Measurements from ENCODE around the gene ITPR1.

Gene ITPR1

DNA sequence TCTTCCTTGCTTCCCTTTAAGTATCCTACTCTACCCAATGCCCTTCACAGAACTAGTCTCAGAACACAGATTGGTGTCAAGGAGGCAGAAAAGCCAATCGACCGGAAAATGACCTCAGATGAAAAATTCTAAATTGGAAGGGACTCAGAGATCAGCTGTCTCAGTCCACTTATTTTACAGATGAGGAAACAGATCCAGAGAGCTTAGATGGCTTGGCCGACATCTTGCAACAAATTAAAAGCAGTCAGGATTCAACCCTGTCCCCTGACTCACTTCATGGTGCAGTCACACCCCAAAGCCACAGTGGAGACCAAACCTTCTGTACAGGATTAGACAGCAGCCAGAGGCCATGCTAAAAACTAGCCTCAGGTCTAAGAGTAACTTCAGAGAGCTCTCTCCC lies 316.8 kb downstream of the ITPR1 start:
- Histone ChIP-seq H3K4me2 (ENCODE audit: low read length) (no peak overlapping the region), H3K27me3 (ENCODE audit: insufficient read depth, low read length, poor library complexity) (no peaks in the 10 kb centered on the region), H3K4ac (ENCODE audit: low read depth, low read length) (no peak overlapping the region), H2AK5ac (ENCODE audit: low read length) (no peak overlapping the region), H3K4me1 (ENCODE audit: control insufficient read depth, low read depth, low read length) (peaks cover 2% of the 10 kb centered on the region), H4K5ac (ENCODE audit: low read length) (no peak overlapping the region), H3K79me2 (ENCODE audit: control insufficient read depth, insufficient read depth, low read length) (no peaks in the 10 kb centered on the region), H3K27ac (ENCODE audit: low read depth, low read length) (no peak overlapping the region), H4K8ac (ENCODE audit: low read depth, low read length) (no peak overlapping the region), H2BK120ac (ENCODE audit: low read depth, low read length) (no peak overlapping the region), H3K36me3 (ENCODE audit: control insufficient read depth, insufficient read depth, low read length) (no peaks in the 10 kb centered on the region), H2BK15ac (replicated peaks; ENCODE audit: low read depth) (no peak overlapping the region), H3K18ac (ENCODE audit: low read length) (no peak overlapping the region), H2BK5ac (ENCODE audit: low read length) (no peak overlapping the region), H3K56ac (ENCODE audit: low read length) (no peak overlapping the region), H3K4me3 (ENCODE audit: low read length) (no peak overlapping the region), H3K79me1 (ENCODE audit: low read length) (no peaks in the 10 kb centered on the region), H3K9ac (ENCODE audit: low read length) (no peak overlapping the region), H3K23ac (ENCODE audit: low read length) (no peak overlapping the region)
- no CpG with 5 or more reads among the region's 3 CpGs for WGBS (ENCODE audit: extremely low coverage, insufficient coverage, low lambda C conversion rate)
- no peak for DNase-seq

GRCh38 chr3:4812591-4812990 lies 319.4 kb downstream of the ITPR1 start:
- WGBS (ENCODE audit: extremely low coverage, insufficient coverage, low lambda C conversion rate) = no CpG with 5 or more reads among the region's 5 CpGs
- H3K27ac ChIP-seq (ENCODE audit: low read depth, low read length) = no peak overlapping the region

DNA sequence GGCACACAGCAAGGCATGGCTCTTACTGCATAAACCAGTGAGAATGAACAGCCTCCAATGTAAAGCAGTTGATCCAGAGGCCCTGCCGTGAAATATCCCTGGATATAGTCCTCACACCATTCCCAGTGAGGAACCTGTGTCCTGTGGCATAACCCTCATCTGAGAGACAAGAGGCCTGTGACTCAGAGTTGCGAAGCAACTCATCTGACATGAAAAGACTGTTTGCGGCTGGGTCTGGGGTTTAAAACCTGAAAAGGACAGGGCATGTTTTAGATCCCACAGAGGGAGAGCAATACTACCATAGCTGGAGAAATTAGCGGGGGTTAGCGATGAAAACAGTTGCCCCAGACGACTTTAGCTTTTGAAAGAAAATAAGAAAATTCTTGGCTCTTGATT lies 320.8 kb downstream of the ITPR1 start:
- Histone ChIP-seq H3K4me1 (ENCODE audit: control insufficient read depth, low read depth, low read length) (peaks cover 2% of the 10 kb centered on the region), H3K9ac (ENCODE audit: low read length) (no peak overlapping the region), H3K4me3 (ENCODE audit: low read length) (no peak overlapping the region), H2BK5ac (ENCODE audit: low read length) (no peak overlapping the region), H3K79me1 (ENCODE audit: low read length) (no peaks in the 10 kb centered on the region), H3K4me2 (ENCODE audit: low read length) (no peak overlapping the region), H3K79me2 (ENCODE audit: control insufficient read depth, insufficient read depth, low read length) (no peaks in the 10 kb centered on the region), H2AK5ac (ENCODE audit: low read length) (no peak overlapping the region), H3K56ac (ENCODE audit: low read length) (no peak overlapping the region), H3K4ac (ENCODE audit: low read depth, low read length) (peak overlapping the region; percentile 21), H3K18ac (ENCODE audit: low read length) (no peak overlapping the region), H3K36me3 (ENCODE audit: control insufficient read depth, insufficient read depth, low read length) (no peaks in the 10 kb centered on the region), H2BK120ac (ENCODE audit: low read depth, low read length) (no peak overlapping the region), H4K8ac (ENCODE audit: low read depth, low read length) (no peak overlapping the region), H3K27me3 (ENCODE audit: insufficient read depth, low read length, poor library complexity) (no peaks in the 10 kb centered on the region), H3K27ac (ENCODE audit: low read depth, low read length) (no peak overlapping the region), H2BK15ac (replicated peaks; ENCODE audit: low read depth) (no peak overlapping the region), H3K23ac (ENCODE audit: low read length) (no peak overlapping the region), H4K5ac (ENCODE audit: low read length) (no peak overlapping the region)
- no peak for DNase-seq
- WGBS (ENCODE audit: extremely low coverage, insufficient coverage, low lambda C conversion rate) = no CpG with 5 or more reads among the region's 6 CpGs

More at GRCh38 chr3:4812591-4812990, 319.4 kb downstream of the ITPR1 start:
- no peak overlapping the region for H2BK15ac ChIP-seq (replicated peaks; ENCODE audit: low read depth)
- no peak overlapping the region for H4K8ac ChIP-seq (ENCODE audit: low read depth, low read length)
- no peaks in the 10 kb centered on the region for H3K79me2 ChIP-seq (ENCODE audit: control insufficient read depth, insufficient read depth, low read length)
- H3K23ac ChIP-seq (ENCODE audit: low read length) = no peak overlapping the region
- H3K36me3 ChIP-seq (ENCODE audit: control insufficient read depth, insufficient read depth, low read length) = no peaks in the 10 kb centered on the region
- H3K9ac ChIP-seq (ENCODE audit: low read length) = no peak overlapping the region
- DNase-seq = no peak
- no peak overlapping the region for H3K4me2 ChIP-seq (ENCODE audit: low read length)
- no peak overlapping the region for H3K4ac ChIP-seq (ENCODE audit: low read depth, low read length)
- peaks cover 2% of the 10 kb centered on the region for H3K4me1 ChIP-seq (ENCODE audit: control insufficient read depth, low read depth, low read length)
- H3K18ac ChIP-seq (ENCODE audit: low read length) = no peak overlapping the region
- H2BK120ac ChIP-seq (ENCODE audit: low read depth, low read length) = no peak overlapping the region
- H3K4me3 ChIP-seq (ENCODE audit: low read length) = no peak overlapping the region
- H2BK5ac ChIP-seq (ENCODE audit: low read length) = no peak overlapping the region
- no peaks in the 10 kb centered on the region for H3K27me3 ChIP-seq (ENCODE audit: insufficient read depth, low read length, poor library complexity)
- H4K5ac ChIP-seq (ENCODE audit: low read length) = no peak overlapping the region
- no peak overlapping the region for H3K56ac ChIP-seq (ENCODE audit: low read length)
- no peaks in the 10 kb centered on the region for H3K79me1 ChIP-seq (ENCODE audit: low read length)
- H2AK5ac ChIP-seq (ENCODE audit: low read length) = no peak overlapping the region

DNA sequence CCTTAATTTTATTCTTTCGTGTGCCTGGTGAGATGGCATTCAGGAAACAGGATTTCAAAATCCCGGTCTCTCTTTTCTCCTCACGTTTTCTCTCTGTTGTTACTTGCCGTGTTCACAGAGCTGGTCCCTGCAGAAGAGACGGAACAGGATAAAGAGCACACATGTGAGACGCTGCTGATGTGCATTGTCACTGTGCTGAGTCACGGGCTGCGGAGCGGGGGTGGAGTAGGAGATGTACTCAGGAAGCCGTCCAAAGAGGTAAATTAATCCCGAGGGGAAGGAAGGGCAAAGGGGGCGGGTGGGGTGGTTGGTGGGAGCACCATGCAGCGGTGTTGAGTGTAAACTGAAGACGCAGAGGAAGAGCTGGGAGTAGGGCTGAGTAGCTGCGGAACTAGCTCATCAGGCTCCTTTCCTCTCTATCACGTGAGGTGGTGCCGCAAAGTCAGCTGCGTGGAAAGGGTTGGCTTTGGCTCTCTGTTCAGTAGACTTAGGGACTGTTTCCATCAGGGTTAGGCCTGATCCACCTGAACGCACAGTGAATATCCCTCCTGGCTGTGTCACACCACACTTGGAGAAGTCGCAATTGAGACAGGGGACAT lies 321.3 kb downstream of the ITPR1 start:
- Histone ChIP-seq H3K9ac (ENCODE audit: low read length) (no peak overlapping the region), H3K4me1 (ENCODE audit: control insufficient read depth, low read depth, low read length) (peaks cover 2% of the 10 kb centered on the region), H3K23ac (ENCODE audit: low read length) (no peak overlapping the region), H3K79me1 (ENCODE audit: low read length) (no peaks in the 10 kb centered on the region), H3K36me3 (ENCODE audit: control insufficient read depth, insufficient read depth, low read length) (no peaks in the 10 kb centered on the region), H3K4me3 (ENCODE audit: low read length) (no peak overlapping the region), H4K5ac (ENCODE audit: low read length) (no peak overlapping the region), H2AK5ac (ENCODE audit: low read length) (no peak overlapping the region), H3K27ac (ENCODE audit: low read depth, low read length) (no peak overlapping the region), H2BK120ac (ENCODE audit: low read depth, low read length) (no peak overlapping the region), H3K56ac (ENCODE audit: low read length) (peak overlapping the region; percentile 58), H3K18ac (ENCODE audit: low read length) (no peak overlapping the region), H4K8ac (ENCODE audit: low read depth, low read length) (no peak overlapping the region), H3K79me2 (ENCODE audit: control insufficient read depth, insufficient read depth, low read length) (no peaks in the 10 kb centered on the region), H3K27me3 (ENCODE audit: insufficient read depth, low read length, poor library complexity) (no peaks in the 10 kb centered on the region), H3K4me2 (ENCODE audit: low read length) (no peak overlapping the region), H3K4ac (ENCODE audit: low read depth, low read length) (no peak overlapping the region), H2BK15ac (replicated peaks; ENCODE audit: low read depth) (no peak overlapping the region), H2BK5ac (ENCODE audit: low read length) (no peak overlapping the region)
- peak; percentile 44 for DNase-seq
- no CpG with 5 or more reads among the region's 20 CpGs for WGBS (ENCODE audit: extremely low coverage, insufficient coverage, low lambda C conversion rate)

- H3K27ac ChIP-seq (ENCODE audit: low read depth, low read length) = no peak overlapping the region
Measured at GRCh38 chr3:4814904-4815574, 321.9 kb downstream of the ITPR1 start.

GRCh38 chr3:4816306-4816705 lies 323.2 kb downstream of the ITPR1 start:
- Histone ChIP-seq H3K4me3 (ENCODE audit: low read length) (no peak overlapping the region), H3K4me2 (ENCODE audit: low read length) (no peak overlapping the region), H3K9ac (ENCODE audit: low read length) (no peak overlapping the region), H3K79me2 (ENCODE audit: control insufficient read depth, insufficient read depth, low read length) (no peaks in the 10 kb centered on the region), H4K8ac (ENCODE audit: low read depth, low read length) (no peak overlapping the region), H3K23ac (ENCODE audit: low read length) (no peak overlapping the region), H3K18ac (ENCODE audit: low read length) (no peak overlapping the region), H4K5ac (ENCODE audit: low read length) (no peak overlapping the region), H2AK5ac (ENCODE audit: low read length) (no peak overlapping the region), H2BK15ac (replicated peaks; ENCODE audit: low read depth) (no peak overlapping the region), H3K56ac (ENCODE audit: low read length) (no peak overlapping the region), H3K79me1 (ENCODE audit: low read length) (no peaks in the 10 kb centered on the region), H3K36me3 (ENCODE audit: control insufficient read depth, insufficient read depth, low read length) (no peaks in the 10 kb centered on the region), H3K4me1 (ENCODE audit: control insufficient read depth, low read depth, low read length) (peaks cover 4% of the 10 kb centered on the region), H3K27me3 (ENCODE audit: insufficient read depth, low read length, poor library complexity) (no peaks in the 10 kb centered on the region), H3K4ac (ENCODE audit: low read depth, low read length) (no peak overlapping the region), H3K27ac (ENCODE audit: low read depth, low read length) (no peak overlapping the region), H2BK5ac (ENCODE audit: low read length) (no peak overlapping the region), H2BK120ac (ENCODE audit: low read depth, low read length) (no peak overlapping the region)
- WGBS (ENCODE audit: extremely low coverage, insufficient coverage, low lambda C conversion rate) = no CpG with 5 or more reads among the region's 7 CpGs
- DNase-seq = no peak

More at GRCh38 chr3:4814904-4815574, 321.9 kb downstream of the ITPR1 start:
- Histone ChIP-seq H3K4me2 (ENCODE audit: low read length) (no peak overlapping the region), H3K23ac (ENCODE audit: low read length) (no peak overlapping the region), H2BK5ac (ENCODE audit: low read length) (no peak overlapping the region), H3K56ac (ENCODE audit: low read length) (peak overlapping the region; percentile 58), H3K4ac (ENCODE audit: low read depth, low read length) (no peak overlapping the region), H4K8ac (ENCODE audit: low read depth, low read length) (no peak overlapping the region), H4K5ac (ENCODE audit: low read length) (no peak overlapping the region), H3K27me3 (ENCODE audit: insufficient read depth, low read length, poor library complexity) (no peaks in the 10 kb centered on the region), H3K79me1 (ENCODE audit: low read length) (no peaks in the 10 kb centered on the region), H3K36me3 (ENCODE audit: control insufficient read depth, insufficient read depth, low read length) (no peaks in the 10 kb centered on the region), H3K4me1 (ENCODE audit: control insufficient read depth, low read depth, low read length) (peaks cover 2% of the 10 kb centered on the region), H3K18ac (ENCODE audit: low read length) (no peak overlapping the region), H3K79me2 (ENCODE audit: control insufficient read depth, insufficient read depth, low read length) (no peaks in the 10 kb centered on the region), H2BK15ac (replicated peaks; ENCODE audit: low read depth) (no peak overlapping the region), H2AK5ac (ENCODE audit: low read length) (no peak overlapping the region), H2BK120ac (ENCODE audit: low read depth, low read length) (no peak overlapping the region), H3K4me3 (ENCODE audit: low read length) (no peak overlapping the region), H3K9ac (ENCODE audit: low read length) (no peak overlapping the region)
- DNase-seq = no peak
- WGBS (ENCODE audit: extremely low coverage, insufficient coverage, low lambda C conversion rate) = no CpG with 5 or more reads among the region's 13 CpGs
